H1 (cell line): Measurements from ENCODE around the gene RBBP6. TPM values are rescaled to one million over a fixed set of nuclear protein-coding genes. Genes with fewer than 3 reads are reported as not detected.

Experiments
- CTCF ChIA-PET: fragments of 300-600 bp; sonication (Branson Sonifier 250); formaldehyde crosslinking; loops from one replicate; lab custom pipeline; 2021; ENCODE audit not compliant: partially characterized antibody; lab: Charles Lee
- POLR2A ChIA-PET: fragments of 300-600 bp; sonication (Branson Sonifier 250); formaldehyde crosslinking; loops from one replicate; lab custom pipeline; 2021; ENCODE audit warnings: inconsistent platforms; ENCODE audit not compliant: partially characterized antibody; lab: Charles Lee
- DNase-seq, 2 experiments: peaks; one replicate each; pipeline versions ENCODE4 v3.0.0 to v3.0.0-alpha.2; 2010 to 2022; ENCODE audit warnings: low spot score in 2 of 2, low read depth in 1 of 2, mixed read lengths in 1 of 2
- FAIRE-seq: peaks from 2 replicates; lab custom pipeline; 2011; peaks lifted over from hg19 to GRCh38; lab: Jason Lieb, UNC
- H2AFZ ChIP-seq: 2 replicates; pipeline ENCODE4 v1.8.1; 2012; ENCODE audit warnings: low read length, inconsistent platforms
- H2AK5ac ChIP-seq: 2 replicates; pipeline ENCODE4 v1.6.1; 2013; ENCODE audit warnings: low read depth, low read length
- H2BK120ac ChIP-seq: replicated peaks from 2 replicates; pipeline ENCODE3; 2013; ENCODE audit warnings: low read depth, low read length, inconsistent platforms
- H2BK12ac ChIP-seq: 2 replicates; pipeline ENCODE4 v1.6.1; 2013; ENCODE audit warnings: low read depth, low read length
- H2BK15ac ChIP-seq: 2 replicates; pipeline ENCODE4 v1.6.1; 2013; ENCODE audit warnings: low read length
- H2BK20ac ChIP-seq: 2 replicates; pipeline ENCODE4 v1.6.1; 2013; ENCODE audit warnings: low read length
- H2BK5ac ChIP-seq: 2 replicates; pipeline ENCODE4 v1.6.1; 2013; ENCODE audit warnings: low read depth, low read length
- H3K14ac ChIP-seq: 2 replicates; pipeline ENCODE4 v1.6.1; 2013; ENCODE audit warnings: inconsistent platforms; ENCODE audit not compliant: insufficient read length
- H3K18ac ChIP-seq: 2 replicates; pipeline ENCODE4 v1.6.1; 2013; ENCODE audit warnings: low read length; ENCODE audit errors: extremely low read depth
- H3K23ac ChIP-seq: 2 replicates; pipeline ENCODE4 v1.6.1; 2013; ENCODE audit warnings: inconsistent platforms; ENCODE audit not compliant: insufficient read length
- H3K23me2 ChIP-seq: 2 replicates; pipeline ENCODE4 v1.6.1; 2013; ENCODE audit warnings: low read depth, low read length
- H3K27ac ChIP-seq: 2 replicates; pipeline ENCODE4 v1.6.1; 2011; ENCODE audit warnings: low read depth, low read length, inconsistent platforms
- H3K27me3 ChIP-seq, 4 experiments: replicated peaks in 1 of 4; 1 replicate in 1 of 4; 2 replicates in 3 of 4; pipeline versions ENCODE4 v1.6.1 to v1.8.1; 2011 to 2013; ENCODE audit warnings: low read length in 3 of 4, mild to moderate bottlenecking in 3 of 4, inconsistent platforms in 2 of 4, mixed read lengths in 2 of 4, moderate library complexity in 1 of 4; ENCODE audit not compliant: control insufficient read depth in 3 of 4, insufficient read depth in 3 of 4; ENCODE audit errors: extremely low read depth in 1 of 4
- H3K36me3 ChIP-seq, 4 experiments: 2 replicates each; pipeline versions ENCODE4 v1.6.1 to v1.8.1; 2011 to 2013; ENCODE audit warnings: mild to moderate bottlenecking in 4 of 4, low read length in 3 of 4, moderate library complexity in 2 of 4, control low read depth in 1 of 4, inconsistent platforms in 1 of 4; ENCODE audit not compliant: insufficient read depth in 4 of 4, control insufficient read depth in 2 of 4
- H3K4ac ChIP-seq: replicated peaks from 2 replicates; pipeline ENCODE3; 2013; ENCODE audit warnings: low read length, low read depth, mixed read lengths, inconsistent platforms; ENCODE audit not compliant: insufficient read length
- H3K4me1 ChIP-seq, 4 experiments: replicated peaks in 1 of 4; 1 replicate in 1 of 4; 2 replicates in 3 of 4; pipeline versions ENCODE4 v1.6.1 to v1.8.1; 2011 to 2013; ENCODE audit warnings: low read length in 3 of 4, inconsistent platforms in 2 of 4, mixed read lengths in 1 of 4; ENCODE audit not compliant: insufficient read depth in 4 of 4, control insufficient read depth in 3 of 4
- H3K4me2 ChIP-seq, 2 experiments: 2 replicates each; pipeline versions ENCODE4 v1.6.1 to v1.8.1; 2011 to 2013; ENCODE audit warnings: low read depth in 2 of 2, low read length in 2 of 2, control low read depth in 1 of 2, inconsistent platforms in 1 of 2, mild to moderate bottlenecking in 1 of 2; ENCODE audit not compliant: insufficient read depth in 1 of 2
- H3K4me3 ChIP-seq, 4 experiments: fragments of 200-600, 300-600 bp in 1 of 4; sonication (generic), shearing (Covaris generic), sonication (Bioruptor Twin) in 1 of 4; 2 replicates each; pipeline versions ENCODE4 v1.5.1 to v1.8.1; 2011 to 2016; ENCODE audit warnings: low read length in 4 of 4, low read depth in 3 of 4, control low read depth in 2 of 4, inconsistent platforms in 2 of 4, mild to moderate bottlenecking in 2 of 4, mixed read lengths in 1 of 4, moderate library complexity in 1 of 4; ENCODE audit not compliant: insufficient read depth in 2 of 4; ENCODE audit errors: extremely low read depth in 1 of 4
- H3K56ac ChIP-seq: replicated peaks from 2 replicates; pipeline ENCODE3; 2013; ENCODE audit warnings: low read depth, mild to moderate bottlenecking, mixed read lengths, low read length, inconsistent platforms; ENCODE audit not compliant: insufficient read length
- H3K79me1 ChIP-seq: 2 replicates; pipeline ENCODE4 v1.6.1; 2013; ENCODE audit warnings: low read depth, low read length, control low read depth
- H3K79me2 ChIP-seq, 2 experiments: 2 replicates each; pipeline versions ENCODE4 v1.6.1 to v1.8.1; 2012 to 2013; ENCODE audit warnings: low read length in 2 of 2, mild to moderate bottlenecking in 2 of 2, inconsistent platforms in 1 of 2; ENCODE audit not compliant: insufficient read depth in 2 of 2, control insufficient read depth in 1 of 2
- H3K9ac ChIP-seq, 4 experiments: replicated peaks in 1 of 4; 1 replicate in 1 of 4; 2 replicates in 3 of 4; pipeline versions ENCODE4 v1.6.1 to v1.8.1; 2011 to 2013; ENCODE audit warnings: low read depth in 3 of 4, low read length in 3 of 4, control low read depth in 2 of 4, mild to moderate bottlenecking in 2 of 4, moderate library complexity in 2 of 4, inconsistent platforms in 1 of 4; ENCODE audit errors: extremely low read depth in 1 of 4
- H3K9me3 ChIP-seq, 2 experiments: 2 replicates each; pipeline versions ENCODE4 v1.6.1 to v1.8.1; 2012 to 2013; ENCODE audit warnings: mild to moderate bottlenecking in 2 of 2, moderate library complexity in 2 of 2, control low read depth in 1 of 2, inconsistent platforms in 1 of 2, low read depth in 1 of 2, low read length in 1 of 2, mixed read lengths in 1 of 2; ENCODE audit not compliant: insufficient read depth in 2 of 2
- H4K20me1 ChIP-seq, 2 experiments: replicated peaks in 1 of 2; 2 replicates each; pipeline versions ENCODE3 to v1.8.1; 2011 to 2013; ENCODE audit warnings: inconsistent platforms in 2 of 2, low read length in 2 of 2, mild to moderate bottlenecking in 1 of 2; ENCODE audit not compliant: insufficient read depth in 2 of 2, control insufficient read depth in 1 of 2
- H4K5ac ChIP-seq: 2 replicates; pipeline ENCODE4 v1.6.1; 2013; ENCODE audit warnings: low read length, low read depth, mixed read lengths, inconsistent platforms; ENCODE audit not compliant: insufficient read length
- H4K8ac ChIP-seq: 2 replicates; pipeline ENCODE4 v1.8.0; 2013; ENCODE audit warnings: mild to moderate bottlenecking, moderate library complexity, low read length, inconsistent platforms; ENCODE audit not compliant: insufficient read depth; ENCODE audit errors: extremely low read depth
- H4K91ac ChIP-seq: replicated peaks from 2 replicates; pipeline ENCODE3; 2013; ENCODE audit warnings: low read length, mixed read lengths, inconsistent platforms; ENCODE audit not compliant: insufficient read length
- EGR1 ChIP-seq: IDR thresholded peaks from 2 replicates; pipeline ENCODE4 v1.6.1; 2011; ENCODE audit warnings: low read depth, low read length, borderline replicate concordance
- EP300 ChIP-seq, 2 experiments: IDR thresholded peaks; 1 replicate in 1 of 2; 2 replicates in 1 of 2; pipeline ENCODE4 v1.6.1; 2011 to 2012; ENCODE audit warnings: low read depth in 2 of 2, low read length in 2 of 2, mild to moderate bottlenecking in 2 of 2, borderline replicate concordance in 1 of 2, inconsistent platforms in 1 of 2, moderate library complexity in 1 of 2
- HDAC6 ChIP-seq: IDR thresholded peaks from one replicate; pipeline ENCODE4 v1.7.1; 2012; ENCODE audit warnings: low read depth, mild to moderate bottlenecking, inconsistent platforms, low read length, moderate library complexity
- SAP30 ChIP-seq: fragments of 300-600 bp; sonication (generic); IDR thresholded peaks from 2 replicates; pipeline ENCODE4 v1.7.1; 2012; ENCODE audit warnings: low read length, moderate library complexity, mild to moderate bottlenecking, inconsistent platforms; ENCODE audit not compliant: insufficient read depth, insufficient replicate concordance
- SIRT6 ChIP-seq: IDR thresholded peaks from one replicate; pipeline ENCODE4 v1.7.1; 2012; ENCODE audit warnings: low read length, inconsistent platforms
- TAF7 ChIP-seq: optimal IDR thresholded peaks from 2 replicates; pipeline ENCODE3; 2011; ENCODE audit warnings: low read depth, mild to moderate bottlenecking, inconsistent platforms, low read length, moderate library complexity, borderline replicate concordance
- YY1 ChIP-seq: IDR thresholded peaks from 2 replicates; pipeline ENCODE4 v1.6.1; 2011; ENCODE audit warnings: low read depth, mild to moderate bottlenecking, low read length
- WGBS, 2 experiments: shearing (Covaris generic) in 1 of 2; methylation state at CpG; one replicate each; pipeline versions ENCODE4 v1.1.6 to v1.1.7; 2013 to 2015; ENCODE audit warnings: low lambda C conversion rate in 2 of 2, mixed read lengths in 2 of 2, inconsistent platforms in 1 of 2, low coverage in 1 of 2, missing lambda C conversion rate in 1 of 2; ENCODE audit not compliant: insufficient replicate concordance in 2 of 2, insufficient coverage in 1 of 2, insufficient read length in 1 of 2; ENCODE audit errors: extremely low coverage in 1 of 2, missing lambda C conversion rate in 1 of 2; 5-methylcytosine and 5-hydroxymethylcytosine counted together
- polyA plus RNA-seq, 7 experiments: library from polyadenylated mRNA; depleted of rRNA in 3 of 7; stranded (reverse) in 5 of 7; unstranded in 2 of 7; fragments of >200 nt in 5 of 7; fragments of 200-250 nt in 2 of 7; gene quantifications; 1 replicate in 5 of 7; 2 replicates in 1 of 7; 4 replicates in 1 of 7; pipeline versions ENCODE4 v1.2.1 to v1.2.3, GENCODE V29; 2011 to 2013; ENCODE audit warnings: missing spikeins in 2 of 7, mixed read lengths in 2 of 7
- total RNA-seq: library from RNA; stranded (reverse); fragmentation: NEBNext Ultra II Directional; extraction: Animal tissue kit (Norgen Biotek cat#: 25700); gene quantifications from 2 replicates; pipeline ENCODE4 v1.2.1, GENCODE V29; 2021

Gene RBBP6
- total and polyA plus RNA-seq, 2 of the 8 experiments (the other 6 are each of a cell fraction or from before 2014, with no cell fraction given) = 22.5 to 54.5 TPM

GRCh38 chr16:24617502-24617901, 78.1 kb downstream of the RBBP6 start:
- H3K9ac ChIP-seq = no peak overlapping the region
- ChIA-PET CTCF (no interaction called here), POLR2A (interaction anchor here (1.4 kb wide), 1 partner anchor 8 kb away, joined by 3 read pairs; no protein-coding TSS in a partner anchor)
- no peak overlapping the region for H3K27ac ChIP-seq
- H3K4ac ChIP-seq = no peak overlapping the region
- H2AK5ac ChIP-seq = no peak overlapping the region
- H4K91ac ChIP-seq = no peak overlapping the region
- no peak overlapping the region for H2BK12ac ChIP-seq
- H3K23me2 ChIP-seq = no peaks in the 10 kb centered on the region
- H2BK120ac ChIP-seq = no peak overlapping the region
- H2BK15ac ChIP-seq = no peak overlapping the region
- H3K4me2 ChIP-seq = no peak overlapping the region
- DNase-seq (no peak), FAIRE-seq (no peak)
- no peaks in the 10 kb centered on the region for H3K79me2 ChIP-seq
- H2BK20ac ChIP-seq = no peak overlapping the region
- no peak overlapping the region for H2BK5ac ChIP-seq
- H3K27me3 ChIP-seq = no peaks in the 10 kb centered on the region
- H4K20me1 ChIP-seq = no peaks in the 10 kb centered on the region
- H3K79me1 ChIP-seq = no peaks in the 10 kb centered on the region
- no peak overlapping the region for H4K5ac ChIP-seq
- H3K56ac ChIP-seq = no peak overlapping the region
- no peak overlapping the region for H3K18ac ChIP-seq
- 89% methylated on average over 2 of the region's 2 CpGs; no CpG with 5 or more reads in 1 of the 2 experiments for WGBS, 2 experiments
- H3K4me3 ChIP-seq = no peak overlapping the region
- H3K14ac ChIP-seq = no peak overlapping the region
- H4K8ac ChIP-seq = no peak overlapping the region
- H2AFZ ChIP-seq = no peak overlapping the region
- no peaks in the 10 kb centered on the region; a peak in 1 of 7 replicates for H3K4me1 ChIP-seq
- no peak overlapping the region for H3K23ac ChIP-seq
- no peaks in the 10 kb centered on the region for H3K36me3 ChIP-seq
- H3K9me3 ChIP-seq = no peaks in the 10 kb centered on the region
- TF ChIP-seq SIRT6 (no peak), TAF7 (no peak), YY1 (no peak), EP300 (IDR thresholded peaks at IDR 0.05; ENCODE audit: borderline replicate concordance in 1 of 2, low read depth in 2 of 2, low read length in 2 of 2) (no peak), SAP30 (no peak), EGR1 (no peak), HDAC6 (no peak)
